Measurements from ENCODE around the gene MYL1. TPM values are rescaled to one million over a fixed set of nuclear protein-coding genes. Genes with fewer than 3 reads are reported as not detected.

The MYL1 gene
- total and polyA plus RNA-seq, 8 donors, result 1.2 TPM; not detected in 7

- no peak for FAIRE-seq
- no peaks in the 10 kb centered on the region for H3K36me3 ChIP-seq
- no peak overlapping the region for H3K4me3 ChIP-seq
- H3K27me3 ChIP-seq, result no peaks in the 10 kb centered on the region
- no peaks in the 10 kb centered on the region for H3K9me3 ChIP-seq
- 50 to 58% methylated on average over 3 of the region's 3 CpGs for WGBS, 2 donors
- no peak for DNase-seq
- TF ChIP-seq, protein P1, sequence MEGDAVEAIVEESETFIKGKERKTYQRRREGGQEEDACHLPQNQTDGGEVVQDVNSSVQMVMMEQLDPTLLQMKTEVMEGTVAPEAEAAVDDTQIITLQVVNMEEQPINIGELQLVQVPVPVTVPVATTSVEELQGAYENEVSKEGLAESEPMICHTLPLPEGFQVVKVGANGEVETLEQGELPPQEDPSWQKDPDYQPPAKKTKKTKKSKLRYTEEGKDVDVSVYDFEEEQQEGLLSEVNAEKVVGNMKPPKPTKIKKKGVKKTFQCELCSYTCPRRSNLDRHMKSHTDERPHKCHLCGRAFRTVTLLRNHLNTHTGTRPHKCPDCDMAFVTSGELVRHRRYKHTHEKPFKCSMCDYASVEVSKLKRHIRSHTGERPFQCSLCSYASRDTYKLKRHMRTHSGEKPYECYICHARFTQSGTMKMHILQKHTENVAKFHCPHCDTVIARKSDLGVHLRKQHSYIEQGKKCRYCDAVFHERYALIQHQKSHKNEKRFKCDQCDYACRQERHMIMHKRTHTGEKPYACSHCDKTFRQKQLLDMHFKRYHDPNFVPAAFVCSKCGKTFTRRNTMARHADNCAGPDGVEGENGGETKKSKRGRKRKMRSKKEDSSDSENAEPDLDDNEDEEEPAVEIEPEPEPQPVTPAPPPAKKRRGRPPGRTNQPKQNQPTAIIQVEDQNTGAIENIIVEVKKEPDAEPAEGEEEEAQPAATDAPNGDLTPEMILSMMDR (IDR thresholded peaks at IDR 0.05), result no peak
- H3K4me1 ChIP-seq, result no peaks in the 10 kb centered on the region
- ATAC-seq, result no peak
- H3K27ac ChIP-seq, result no peak overlapping the region
- intact Hi-C loops (cut with DNase I), result no loop called here
Observed at GRCh38 chr2:210299866-210300373, 15.1 kb downstream of the MYL1 start.

GRCh38 chr2:210288408-210288807 is 26.6 kb downstream of the MYL1 start:
- TF ChIP-seq, protein P1 (IDR thresholded peaks at IDR 0.05), result no peak
- intact Hi-C loops (cut with DNase I), result no loop called here
- no peaks in the 10 kb centered on the region for H3K4me1 ChIP-seq
- H3K27me3 ChIP-seq, result no peaks in the 10 kb centered on the region
- H3K4me3 ChIP-seq, result no peak overlapping the region
- H3K9me3 ChIP-seq, result no peaks in the 10 kb centered on the region
- WGBS, 2 donors, result 81 to 87% methylated on average over 2 of the region's 2 CpGs
- H3K27ac ChIP-seq, result no peak overlapping the region
- FAIRE-seq (no peak), ATAC-seq (no peak), DNase-seq (no peak)
- H3K36me3 ChIP-seq, result no peaks in the 10 kb centered on the region

DNA sequence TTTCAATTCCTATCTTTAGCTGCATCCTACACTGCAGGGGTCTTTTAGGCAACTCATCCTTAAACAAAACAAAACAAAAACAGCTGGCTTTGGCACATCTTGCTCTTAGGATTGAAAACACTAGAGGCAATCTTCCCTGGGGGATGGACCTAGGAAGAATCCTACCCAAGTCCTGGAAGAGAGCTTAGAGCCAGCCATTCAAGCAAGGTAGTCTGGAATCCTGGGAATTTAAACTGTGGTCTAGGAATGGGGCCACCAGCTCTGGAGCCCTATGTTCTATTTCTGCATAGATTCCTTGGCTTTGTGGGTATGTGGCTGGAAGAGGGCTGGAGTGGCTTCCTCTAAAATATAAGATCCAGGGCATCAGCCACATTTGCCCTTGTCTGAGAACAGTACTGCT is 27.7 kb downstream of the MYL1 start:
- FAIRE-seq (no peak), ATAC-seq (no peak), DNase-seq (no peak)
- no peaks in the 10 kb centered on the region for H3K36me3 ChIP-seq
- TF ChIP-seq, protein P1 (IDR thresholded peaks at IDR 0.05), result no peak
- no peaks in the 10 kb centered on the region for H3K4me1 ChIP-seq
- no peak overlapping the region for H3K4me3 ChIP-seq
- H3K27me3 ChIP-seq, result no peaks in the 10 kb centered on the region
- no peaks in the 10 kb centered on the region for H3K9me3 ChIP-seq
- intact Hi-C loops (cut with DNase I), result no loop called here
- H3K27ac ChIP-seq, result no peak overlapping the region

- no peak for FAIRE-seq
Observed at GRCh38 chr2:210286123-210286680, 28.8 kb downstream of the MYL1 start.

GRCh38 chr2:210277133-210277532 is 37.8 kb downstream of the MYL1 start:
- WGBS, 2 donors, result 89 to 91% methylated on average over 1 of the region's 1 CpG

More at GRCh38 chr2:210286123-210286680, 28.8 kb downstream of the MYL1 start:
- intact Hi-C loops (cut with DNase I), result no loop called here
- no peaks in the 10 kb centered on the region for H3K36me3 ChIP-seq
- no peak overlapping the region for H3K4me3 ChIP-seq
- no peaks in the 10 kb centered on the region for H3K4me1 ChIP-seq
- H3K27me3 ChIP-seq, result no peaks in the 10 kb centered on the region
- no peak for ATAC-seq
- DNase-seq, result no peak
- no peaks in the 10 kb centered on the region for H3K9me3 ChIP-seq
- TF ChIP-seq, protein P1 (IDR thresholded peaks at IDR 0.05), result no peak
- no peak overlapping the region for H3K27ac ChIP-seq

More at GRCh38 chr2:210277133-210277532, 37.8 kb downstream of the MYL1 start:
- Histone ChIP-seq H3K27ac (no peak overlapping the region), H3K36me3 (no peaks in the 10 kb centered on the region), H3K4me1 (no peaks in the 10 kb centered on the region), H3K27me3 (no peaks in the 10 kb centered on the region), H3K9me3 (no peaks in the 10 kb centered on the region), H3K4me3 (no peak overlapping the region)
- FAIRE-seq (no peak), DNase-seq (no peak), ATAC-seq (no peak)
- TF ChIP-seq, protein P1 (IDR thresholded peaks at IDR 0.05), result no peak
- intact Hi-C loops (cut with DNase I), result no loop called here

All from pancreas (tissue), 10 donors.